IMR-90 (cell line): ENCODE data around the gene ANKRD44. TPM values are rescaled to one million over a fixed set of nuclear protein-coding genes. Genes with fewer than 3 reads are reported as not detected.

Experiments
- ATAC-seq: fragments of 200-7000 bp; cut with Tn5 transposase; 2 replicates; pipeline ENCODE4 v1.9.1; 2020; ENCODE audit warnings: low read depth, mild to moderate bottlenecking, moderate library complexity
- BruUV-seq: library from RNA; stranded (reverse); fragments of 400-500 nt; replicated peaks from 2 replicates; lab custom pipeline; 2021; lab: Mats Ljungman, UMichigan
- CTCF ChIA-PET: fragments of 300-600 bp; formaldehyde crosslinking; extraction: SDS; loops from one replicate; lab custom pipeline; 2021; ENCODE audit warnings: antibody characterized with exemption; lab: Yijun Ruan, JAX
- POLR2A ChIA-PET: fragments of 300-600 bp; sonication (Branson Sonifier 250); formaldehyde crosslinking; loops from one replicate; lab custom pipeline; 2022; ENCODE audit warnings: antibody characterized with exemption; ENCODE audit not compliant: unreplicated experiment; lab: Charles Lee
- DNase-seq: peaks from one replicate; pipeline ENCODE4 v3.0.0; 2013
- H2AFZ ChIP-seq: replicated peaks from 2 replicates; pipeline ENCODE3; 2013; ENCODE audit warnings: low read length, mild to moderate bottlenecking; ENCODE audit not compliant: poor library complexity
- H2AK5ac ChIP-seq: 2 replicates; pipeline ENCODE4 v1.6.1; 2013; ENCODE audit warnings: low read depth, low read length, inconsistent platforms
- H2AK9ac ChIP-seq: replicated peaks from 2 replicates; pipeline ENCODE3; 2013; ENCODE audit warnings: mild to moderate bottlenecking, low read depth, low read length, moderate library complexity; ENCODE audit not compliant: poor library complexity
- H2BK120ac ChIP-seq: 2 replicates; pipeline ENCODE4 v1.6.1; 2013; ENCODE audit warnings: low read depth, low read length, inconsistent platforms
- H2BK15ac ChIP-seq: 3 replicates; pipeline ENCODE4 v1.6.1; 2013; ENCODE audit warnings: low read depth, low read length, inconsistent platforms
- H2BK20ac ChIP-seq: 2 replicates; pipeline ENCODE4 v1.6.1; 2013; ENCODE audit warnings: low read depth, mild to moderate bottlenecking, inconsistent platforms, low read length, moderate library complexity
- H2BK5ac ChIP-seq: 2 replicates; pipeline ENCODE4 v1.6.1; 2013; ENCODE audit warnings: mild to moderate bottlenecking, low read depth, low read length, inconsistent platforms; ENCODE audit not compliant: poor library complexity, severe bottlenecking
- H3K14ac ChIP-seq: replicated peaks from 2 replicates; pipeline ENCODE4 v1.6.1; 2013; ENCODE audit warnings: low read depth, low read length, inconsistent platforms
- H3K18ac ChIP-seq: 2 replicates; pipeline ENCODE4 v1.6.1; 2013; ENCODE audit warnings: low read depth, low read length, control low read depth
- H3K23ac ChIP-seq: 2 replicates; pipeline ENCODE4 v1.6.1; 2013; ENCODE audit warnings: low read depth, low read length, inconsistent platforms
- H3K27ac ChIP-seq: 2 replicates; pipeline ENCODE4 v1.5.1; 2013; ENCODE audit warnings: mild to moderate bottlenecking, control low read depth, low read length; ENCODE audit not compliant: insufficient read depth
- H3K27me3 ChIP-seq: 2 replicates; pipeline ENCODE4 v1.6.1; 2013; ENCODE audit warnings: low read length; ENCODE audit not compliant: control insufficient read depth, insufficient read depth
- H3K36me3 ChIP-seq: 2 replicates; pipeline ENCODE4 v1.6.1; 2013; ENCODE audit warnings: low read length, mixed read lengths; ENCODE audit not compliant: control insufficient read depth, insufficient read depth
- H3K4ac ChIP-seq: 2 replicates; pipeline ENCODE4 v1.6.1; 2013; ENCODE audit warnings: low read depth, low read length, inconsistent platforms
- H3K4me1 ChIP-seq: 2 replicates; pipeline ENCODE4 v1.6.1; 2013; ENCODE audit warnings: low read length, mixed read lengths; ENCODE audit not compliant: control insufficient read depth, insufficient read depth
- H3K4me2 ChIP-seq: 2 replicates; pipeline ENCODE4 v1.6.1; 2013; ENCODE audit warnings: low read depth, mild to moderate bottlenecking, control low read depth, low read length, moderate library complexity
- H3K4me3 ChIP-seq: 2 replicates; pipeline ENCODE4 v1.5.1; 2013; ENCODE audit warnings: low read depth, mild to moderate bottlenecking, control low read depth, low read length, moderate library complexity; ENCODE audit not compliant: insufficient read depth
- H3K56ac ChIP-seq: 2 replicates; pipeline ENCODE4 v1.6.1; 2013; ENCODE audit warnings: low read length, inconsistent platforms; ENCODE audit not compliant: insufficient read depth; ENCODE audit errors: extremely low read depth
- H3K79me1 ChIP-seq, 2 experiments: 2 replicates each; pipeline ENCODE4 v1.6.1; 2013; ENCODE audit warnings: low read length in 2 of 2, inconsistent platforms in 1 of 2, low read depth in 1 of 2
- H3K9ac ChIP-seq: 2 replicates; pipeline ENCODE4 v1.6.1; 2013; ENCODE audit warnings: low read depth, low read length, control low read depth
- H3K9me1 ChIP-seq: 2 replicates; pipeline ENCODE4 v1.6.1; 2013; ENCODE audit warnings: low read length, inconsistent platforms; ENCODE audit not compliant: insufficient read depth
- H3K9me3 ChIP-seq: 2 replicates; pipeline ENCODE4 v1.6.1; 2013; ENCODE audit warnings: low read length; ENCODE audit not compliant: control insufficient read depth, insufficient read depth
- H4K20me1 ChIP-seq: 2 replicates; pipeline ENCODE4 v1.6.1; 2013; ENCODE audit warnings: low read length, inconsistent platforms; ENCODE audit not compliant: insufficient read depth
- H4K5ac ChIP-seq: 2 replicates; pipeline ENCODE4 v1.6.1; 2013; ENCODE audit warnings: mild to moderate bottlenecking, low read depth, low read length, control low read depth
- H4K8ac ChIP-seq, 2 experiments: 2 replicates each; pipeline ENCODE4 v1.6.1; 2013; ENCODE audit warnings: low read depth in 2 of 2, low read length in 2 of 2, control low read depth in 1 of 2, inconsistent platforms in 1 of 2
- H4K91ac ChIP-seq: 2 replicates; pipeline ENCODE4 v1.6.1; 2013; ENCODE audit warnings: low read depth, low read length, inconsistent platforms; ENCODE audit not compliant: insufficient read depth
- CHD1 ChIP-seq: IDR thresholded peaks from 2 replicates; pipeline ENCODE4 v1.6.1; 2012; ENCODE audit warnings: low read depth, low read length, improper control_type of control experiment
- MAFK ChIP-seq: IDR thresholded peaks from 2 replicates; pipeline ENCODE4 v1.6.1; 2012; ENCODE audit warnings: low read depth, low read length, improper control_type of control experiment
- MAZ ChIP-seq: IDR thresholded peaks from 2 replicates; pipeline ENCODE4 v1.6.1; 2012; ENCODE audit warnings: low read depth, mild to moderate bottlenecking, low read length, improper control_type of control experiment, moderate library complexity, borderline replicate concordance
- NFE2L2 ChIP-seq: fragments of 150-350 bp; IDR thresholded peaks from 2 replicates; pipeline ENCODE4 v1.6.1; 2016; ENCODE audit warnings: low read depth, mild to moderate bottlenecking, low read length
- POLR2A ChIP-seq: IDR thresholded peaks from 2 replicates; pipeline ENCODE4 v1.6.1; 2012; ENCODE audit warnings: mild to moderate bottlenecking, low read depth, low read length
- RCOR1 ChIP-seq: IDR thresholded peaks from 2 replicates; pipeline ENCODE4 v1.6.1; 2012; ENCODE audit warnings: mild to moderate bottlenecking, low read length, improper control_type of control experiment; ENCODE audit not compliant: insufficient replicate concordance
- USF2 ChIP-seq: fragments of 150-350 bp; IDR thresholded peaks from 2 replicates; pipeline ENCODE4 v1.6.1; 2017; ENCODE audit warnings: mild to moderate bottlenecking, antibody characterized with exemption, low read length, low read depth
- WGBS, 2 experiments: methylation state at CpG; one replicate each; pipeline versions ENCODE4 v1.1.5 to v1.1.7; 2013; ENCODE audit warnings: missing lambda C conversion rate in 2 of 2; ENCODE audit not compliant: insufficient read length in 1 of 2; ENCODE audit errors: extremely low coverage in 2 of 2; 5-methylcytosine and 5-hydroxymethylcytosine counted together
- dilution Hi-C: fragments of 300-500 bp; cut with HindIII; formaldehyde crosslinking; loops from one replicate; pipeline ENCODE4 v1.14.3; 2018; ENCODE audit warnings: low sequenced_read_pairs; ENCODE audit not compliant: unreplicated experiment
- in situ Hi-C: fragments of 300-500 bp; cut with MboI; formaldehyde crosslinking; loops from 3 replicates; pipeline ENCODE4 v1.14.3; 2019; ENCODE audit warnings: low sequenced_read_pairs, inconsistent platforms, mixed read lengths
- intact Hi-C: fragments of 100-400 bp; cut with micrococcal nuclease; formaldehyde crosslinking; loops from 2 replicates; pipeline ENCODE4 v1.10.0; 2022
- polyA plus RNA-seq, 3 experiments: library from polyadenylated mRNA; depleted of rRNA; stranded (reverse); fragments of >200 nt; gene quantifications; 2 replicates each; pipeline ENCODE4 v1.2.3, GENCODE V29; 2012; ENCODE audit warnings: low replicate concordance in 1 of 3
- total RNA-seq: library from RNA; depleted of rRNA; stranded (reverse); fragments of >200 nt; gene quantifications from 2 replicates; pipeline ENCODE4 v1.2.3, GENCODE V29; 2012
- TF ChIP-seq, protein P1 (sequence below): conservative IDR thresholded peaks from 2 replicates; pipeline ENCODE4 v1.5.1; 2012; ENCODE audit warnings: mild to moderate bottlenecking, low read depth, low read length, improper control_type of control experiment

The ANKRD44 gene
- total and polyA plus RNA-seq, 2 of the 4 experiments (the other 2 are of a cell fraction), result 5.2 to 15.6 TPM

DNA sequence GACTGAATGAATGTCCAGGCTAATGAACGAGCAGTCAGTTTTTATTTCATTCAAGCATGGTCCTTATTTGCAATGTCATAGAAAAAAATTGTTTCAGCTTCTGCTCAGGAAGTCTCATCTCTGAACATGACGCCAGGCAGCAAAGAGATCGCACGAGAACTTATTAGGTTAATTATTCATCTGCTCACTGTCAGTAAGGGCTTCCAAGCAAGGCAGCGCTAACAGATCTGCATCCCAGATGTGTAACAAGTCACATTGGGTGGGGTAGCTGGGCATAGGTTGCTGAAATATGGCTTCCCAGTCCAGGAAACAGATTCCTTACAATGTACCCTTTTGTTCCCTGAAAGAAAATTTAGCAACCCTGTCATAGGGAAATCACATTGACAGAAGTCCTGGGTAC lies 63.5 kb downstream of the ANKRD44 start (continued):
- TF ChIP-seq USF2, result no peak

- Histone ChIP-seq H3K27me3 (no peaks in the 10 kb centered on the region), H3K9me1 (no peaks in the 10 kb centered on the region; the same call in 1 of the 2 replicates), H3K27ac (no peak overlapping the region), H4K91ac (no peak overlapping the region), H3K4me2 (no peak overlapping the region), H3K9me3 (no peaks in the 10 kb centered on the region), H3K4ac (no peak overlapping the region), H3K4me3 (no peak overlapping the region), H4K5ac (no peak overlapping the region), H2AFZ (no peak overlapping the region), H4K20me1 (no peaks in the 10 kb centered on the region), H3K14ac (no peak overlapping the region), H4K8ac (no peak overlapping the region), H3K23ac (no peak overlapping the region), H3K36me3 (no peaks in the 10 kb centered on the region), H3K79me1 (0 out of 4 replicates have a peak, but pooled peaks cover 0 to 3% of the 10 kb centered on the region in 2 experiments), H2BK20ac (no peak overlapping the region), H3K4me1 (peaks cover 2% of the 10 kb centered on the region; the same call in 1 of the 2 replicates), H2BK120ac (no peak overlapping the region), H3K9ac (no peak overlapping the region), H2AK5ac (no peak overlapping the region), H2AK9ac (no peak overlapping the region), H3K56ac (no peak overlapping the region), H2BK15ac (no peak overlapping the region), H2BK5ac (no peak overlapping the region), H3K18ac (no peak overlapping the region)
- BruUV-seq, result no TSS peak
- DNase-seq (no peak), ATAC-seq (no peak)
- intact Hi-C loops, result no loop called here
- no peak for TF ChIP-seq CHD1
- TF ChIP-seq POLR2A, result no peak
- TF ChIP-seq MAZ, result no peak
- no peak for TF ChIP-seq RCOR1
- no peak for TF ChIP-seq USF2
- TF ChIP-seq NFE2L2, result no peak
- TF ChIP-seq, protein P1, sequence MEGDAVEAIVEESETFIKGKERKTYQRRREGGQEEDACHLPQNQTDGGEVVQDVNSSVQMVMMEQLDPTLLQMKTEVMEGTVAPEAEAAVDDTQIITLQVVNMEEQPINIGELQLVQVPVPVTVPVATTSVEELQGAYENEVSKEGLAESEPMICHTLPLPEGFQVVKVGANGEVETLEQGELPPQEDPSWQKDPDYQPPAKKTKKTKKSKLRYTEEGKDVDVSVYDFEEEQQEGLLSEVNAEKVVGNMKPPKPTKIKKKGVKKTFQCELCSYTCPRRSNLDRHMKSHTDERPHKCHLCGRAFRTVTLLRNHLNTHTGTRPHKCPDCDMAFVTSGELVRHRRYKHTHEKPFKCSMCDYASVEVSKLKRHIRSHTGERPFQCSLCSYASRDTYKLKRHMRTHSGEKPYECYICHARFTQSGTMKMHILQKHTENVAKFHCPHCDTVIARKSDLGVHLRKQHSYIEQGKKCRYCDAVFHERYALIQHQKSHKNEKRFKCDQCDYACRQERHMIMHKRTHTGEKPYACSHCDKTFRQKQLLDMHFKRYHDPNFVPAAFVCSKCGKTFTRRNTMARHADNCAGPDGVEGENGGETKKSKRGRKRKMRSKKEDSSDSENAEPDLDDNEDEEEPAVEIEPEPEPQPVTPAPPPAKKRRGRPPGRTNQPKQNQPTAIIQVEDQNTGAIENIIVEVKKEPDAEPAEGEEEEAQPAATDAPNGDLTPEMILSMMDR, result no peak
- no peak for TF ChIP-seq MAFK
- POLR2A ChIA-PET, result no interaction called here
- in situ Hi-C loops, result no loop called here
- CTCF ChIA-PET, result interaction anchor here (0.9 to 1.6 kb wide), 2 partner anchors 12 to 18 kb away, joined by 3 to 6 read pairs; no protein-coding TSS in a partner anchor
- dilution Hi-C loops, result no loop called here
- no CpG with 5 or more reads among the region's 6 CpGs for WGBS, 2 experiments
Measured at GRCh38 chr2:197245829-197246804, 64.5 kb downstream of the ANKRD44 start.
